Amygdala (tissue), 56 donors: ENCODE measurements around the gene CPHXL.

Experiments used
- DNase-seq, 56 donors: peaks; one replicate each; lab custom pipeline; 2025; lab: John Stamatoyannopoulos, UW

The CPHXL gene

GRCh38 chr16:75703306-75703705, 23.0 kb downstream of the CPHXL start:
- no peak for DNase-seq

GRCh38 chr16:75702242-75702641, 24.0 kb downstream of the CPHXL start:
- DNase-seq, result no peak

- DNase-seq, result no peak
These were observed 24.9 kb downstream of the CPHXL start, which contains the start of gene DUXB for GRCh38 chr16:75701361-75701760. TSS of gene DUXB (minus strand) at chr16:75701461. CDS start at chr16:75701418, 43 bp downstream.

GRCh38 chr16:75697571-75697970, 28.7 kb downstream of the CPHXL start:
- no peak for DNase-seq

- no peak for DNase-seq
These were observed 30.6 kb downstream of the CPHXL start for GRCh38 chr16:75695708-75696107.

- DNase-seq, result no peak
These were observed 38.9 kb downstream of the CPHXL start for GRCh38 chr16:75687361-75687760.

- no peak for DNase-seq
These were observed 44.0 kb downstream of the CPHXL start for GRCh38 chr16:75682308-75682707.

GRCh38 chr16:75679366-75679765, 46.9 kb downstream of the CPHXL start:
- DNase-seq, result no peak

GRCh38 chr16:75676909-75677308, 49.4 kb downstream of the CPHXL start, which contains the start of gene CPHXL2:
TSS of gene CPHXL2 (minus strand) at chr16:75677009. CDS start at chr16:75676999, 10 bp downstream.
- DNase-seq, result no peak

- no peak for DNase-seq
These were observed 58.8 kb downstream of the CPHXL start for GRCh38 chr16:75667503-75667902.
